HL-60 (cell line): ENCODE measurements around the gene MYO16.

ENCODE experiments used
- DNase-seq, 2 experiments: peaks; one replicate each; pipeline ENCODE4 v3.0.0-alpha.2; 2010 to 2020; ENCODE audit warnings: low read depth in 1 of 2, low spot score in 1 of 2
- H3K27ac ChIP-seq: fragments of 250-450 bp; sonication (Bioruptor Pico); replicated peaks from 2 replicates; pipeline ENCODE4 v1.5.1; 2020; ENCODE audit warnings: mild to moderate bottlenecking, moderate library complexity
- H3K27me3 ChIP-seq: fragments of 250-450 bp; sonication (Bioruptor Pico); 2 replicates; pipeline ENCODE4 v1.5.1; 2021; ENCODE audit warnings: mild to moderate bottlenecking, moderate library complexity; ENCODE audit not compliant: insufficient read depth, poor library complexity, severe bottlenecking
- H3K4me3 ChIP-seq: replicated peaks from 2 replicates; pipeline ENCODE4 v1.5.1; 2011; ENCODE audit warnings: mild to moderate bottlenecking, control low read depth, low read length; ENCODE audit not compliant: insufficient read depth
- GABPA ChIP-seq: IDR thresholded peaks from 2 replicates; pipeline ENCODE4 v1.6.1; 2012; ENCODE audit warnings: low read depth
- POLR2AphosphoS5 ChIP-seq: IDR thresholded peaks from 2 replicates; pipeline ENCODE4 v1.6.1; 2012; ENCODE audit warnings: low read depth
- SPI1 ChIP-seq: IDR thresholded peaks from 2 replicates; pipeline ENCODE4 v1.6.1; 2012; ENCODE audit warnings: low read depth, mild to moderate bottlenecking, borderline replicate concordance
- TF ChIP-seq, protein P1 (sequence below): IDR thresholded peaks from one replicate; pipeline ENCODE4 v1.5.1; 2011; ENCODE audit warnings: low read length, control low read depth, inconsistent platforms; ENCODE audit not compliant: insufficient read depth
- TF ChIP-seq, protein P2 (sequence below): IDR thresholded peaks from 2 replicates; pipeline ENCODE4 v1.6.1; 2012; ENCODE audit warnings: low read depth; ENCODE audit not compliant: insufficient replicate concordance

The MYO16 gene

DNA sequence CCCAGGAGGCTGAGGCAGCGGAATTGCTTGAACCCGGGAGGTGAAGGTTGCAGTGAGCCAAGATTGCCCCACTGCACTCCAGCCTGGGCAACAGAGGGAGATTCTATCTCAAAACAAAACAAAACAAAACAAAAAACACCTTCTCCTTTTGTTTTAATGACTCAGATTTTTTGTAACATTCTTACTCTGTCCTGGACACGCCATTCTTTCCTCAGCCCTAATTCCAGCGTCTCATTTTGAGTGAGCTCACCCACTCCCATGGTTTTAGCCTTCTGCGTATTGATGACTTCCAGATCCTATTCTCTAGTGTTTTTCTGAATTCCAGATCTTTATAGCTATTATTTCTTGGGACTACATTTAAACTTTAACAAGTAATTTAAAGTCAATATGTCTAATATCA, 326.3 kb downstream of the MYO16 start:
- DNase-seq = no peak
- H3K4me3 ChIP-seq = no peak overlapping the region
- peaks cover 2% of the 10 kb centered on the region for H3K27me3 ChIP-seq
- no peak overlapping the region for H3K27ac ChIP-seq
- TF ChIP-seq GABPA (no peak), POLR2AphosphoS5 (no peak), SPI1 (no peak)
- TF ChIP-seq, protein P1, sequence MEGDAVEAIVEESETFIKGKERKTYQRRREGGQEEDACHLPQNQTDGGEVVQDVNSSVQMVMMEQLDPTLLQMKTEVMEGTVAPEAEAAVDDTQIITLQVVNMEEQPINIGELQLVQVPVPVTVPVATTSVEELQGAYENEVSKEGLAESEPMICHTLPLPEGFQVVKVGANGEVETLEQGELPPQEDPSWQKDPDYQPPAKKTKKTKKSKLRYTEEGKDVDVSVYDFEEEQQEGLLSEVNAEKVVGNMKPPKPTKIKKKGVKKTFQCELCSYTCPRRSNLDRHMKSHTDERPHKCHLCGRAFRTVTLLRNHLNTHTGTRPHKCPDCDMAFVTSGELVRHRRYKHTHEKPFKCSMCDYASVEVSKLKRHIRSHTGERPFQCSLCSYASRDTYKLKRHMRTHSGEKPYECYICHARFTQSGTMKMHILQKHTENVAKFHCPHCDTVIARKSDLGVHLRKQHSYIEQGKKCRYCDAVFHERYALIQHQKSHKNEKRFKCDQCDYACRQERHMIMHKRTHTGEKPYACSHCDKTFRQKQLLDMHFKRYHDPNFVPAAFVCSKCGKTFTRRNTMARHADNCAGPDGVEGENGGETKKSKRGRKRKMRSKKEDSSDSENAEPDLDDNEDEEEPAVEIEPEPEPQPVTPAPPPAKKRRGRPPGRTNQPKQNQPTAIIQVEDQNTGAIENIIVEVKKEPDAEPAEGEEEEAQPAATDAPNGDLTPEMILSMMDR = no peak
- TF ChIP-seq, protein P2, sequence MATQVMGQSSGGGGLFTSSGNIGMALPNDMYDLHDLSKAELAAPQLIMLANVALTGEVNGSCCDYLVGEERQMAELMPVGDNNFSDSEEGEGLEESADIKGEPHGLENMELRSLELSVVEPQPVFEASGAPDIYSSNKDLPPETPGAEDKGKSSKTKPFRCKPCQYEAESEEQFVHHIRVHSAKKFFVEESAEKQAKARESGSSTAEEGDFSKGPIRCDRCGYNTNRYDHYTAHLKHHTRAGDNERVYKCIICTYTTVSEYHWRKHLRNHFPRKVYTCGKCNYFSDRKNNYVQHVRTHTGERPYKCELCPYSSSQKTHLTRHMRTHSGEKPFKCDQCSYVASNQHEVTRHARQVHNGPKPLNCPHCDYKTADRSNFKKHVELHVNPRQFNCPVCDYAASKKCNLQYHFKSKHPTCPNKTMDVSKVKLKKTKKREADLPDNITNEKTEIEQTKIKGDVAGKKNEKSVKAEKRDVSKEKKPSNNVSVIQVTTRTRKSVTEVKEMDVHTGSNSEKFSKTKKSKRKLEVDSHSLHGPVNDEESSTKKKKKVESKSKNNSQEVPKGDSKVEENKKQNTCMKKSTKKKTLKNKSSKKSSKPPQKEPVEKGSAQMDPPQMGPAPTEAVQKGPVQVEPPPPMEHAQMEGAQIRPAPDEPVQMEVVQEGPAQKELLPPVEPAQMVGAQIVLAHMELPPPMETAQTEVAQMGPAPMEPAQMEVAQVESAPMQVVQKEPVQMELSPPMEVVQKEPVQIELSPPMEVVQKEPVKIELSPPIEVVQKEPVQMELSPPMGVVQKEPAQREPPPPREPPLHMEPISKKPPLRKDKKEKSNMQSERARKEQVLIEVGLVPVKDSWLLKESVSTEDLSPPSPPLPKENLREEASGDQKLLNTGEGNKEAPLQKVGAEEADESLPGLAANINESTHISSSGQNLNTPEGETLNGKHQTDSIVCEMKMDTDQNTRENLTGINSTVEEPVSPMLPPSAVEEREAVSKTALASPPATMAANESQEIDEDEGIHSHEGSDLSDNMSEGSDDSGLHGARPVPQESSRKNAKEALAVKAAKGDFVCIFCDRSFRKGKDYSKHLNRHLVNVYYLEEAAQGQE = no peak

DNA sequence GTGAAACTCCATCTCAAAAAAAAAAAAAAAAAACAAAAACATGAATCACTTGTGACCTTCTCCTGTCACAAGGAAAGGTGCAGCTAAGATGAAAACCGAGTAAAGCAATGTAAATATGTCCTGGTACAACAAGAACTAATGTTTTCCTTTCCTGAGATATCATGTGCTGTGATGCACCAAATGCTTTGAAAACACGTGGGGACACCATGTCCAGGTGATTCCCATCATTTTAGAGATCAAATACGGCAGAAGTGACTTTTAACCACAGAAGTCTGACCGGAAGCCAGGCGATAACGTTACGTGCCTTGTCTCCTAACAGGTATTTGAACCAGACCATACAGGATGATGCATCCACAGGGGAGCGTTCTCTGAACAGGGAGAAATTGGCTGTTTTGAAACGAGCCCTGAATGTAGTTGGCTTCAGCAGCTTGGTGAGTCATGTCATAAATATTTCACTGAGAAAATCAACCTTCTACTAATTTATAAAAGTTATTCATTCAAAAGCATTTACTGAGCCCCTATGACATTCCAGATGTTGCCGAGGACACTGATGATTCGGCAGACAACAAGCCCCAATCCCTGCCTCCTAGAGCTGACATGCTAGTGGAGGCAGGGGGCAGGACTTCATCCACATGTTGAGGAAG, 328.1 kb downstream of the MYO16 start:
- TF ChIP-seq, protein P2 = no peak
- TF ChIP-seq, protein P1 = no peak
- TF ChIP-seq SPI1 (no peak), POLR2AphosphoS5 (no peak), GABPA (no peak)
- no peak for DNase-seq
- Histone ChIP-seq H3K27ac (no peak overlapping the region), H3K4me3 (no peak overlapping the region), H3K27me3 (peaks cover 2% of the 10 kb centered on the region)

DNA sequence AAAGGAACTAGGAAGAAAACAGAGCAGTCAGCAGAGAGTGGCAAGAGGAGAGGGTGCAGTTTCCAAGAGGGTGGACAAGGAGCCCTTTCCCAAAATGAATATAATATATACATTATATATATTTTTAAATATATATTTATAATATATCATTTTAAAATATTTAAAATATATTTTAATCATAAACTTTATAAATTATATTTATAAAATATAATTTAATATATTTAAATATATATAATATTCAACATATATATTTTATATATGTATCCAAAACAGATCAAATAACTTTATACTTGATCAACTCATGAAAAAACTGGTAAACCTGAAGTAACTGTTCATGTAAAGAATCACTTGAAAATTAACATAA, 328.6 kb downstream of the MYO16 start:
- Histone ChIP-seq H3K27ac (no peak overlapping the region), H3K4me3 (no peak overlapping the region), H3K27me3 (peaks cover 2% of the 10 kb centered on the region)
- DNase-seq = no peak
- TF ChIP-seq, protein P2 = no peak
- TF ChIP-seq, protein P1 = no peak
- TF ChIP-seq POLR2AphosphoS5 (no peak), GABPA (no peak), SPI1 (no peak)
